Right atrium auricular region (tissue), 2 donors: ENCODE data around the gene ZNF500. TPM values are rescaled to one million over a fixed set of nuclear protein-coding genes. Genes with fewer than 3 reads are reported as not detected.
A peak's percentile ranks its signal among the peaks of the same experiment; 100 is the strongest.

Experiments used
- DNase-seq: peaks from one replicate; pipeline ENCODE4 v3.0.0-alpha.2; 2019; ENCODE audit warnings: low spot score
- H3K27ac ChIP-seq, 2 donors: fragments of 200-600 bp; sonication (generic); 1 replicate in 1 of 2; 2 replicates in 1 of 2; pipeline ENCODE4 v1.5.1; 2016 to 2019
- H3K27me3 ChIP-seq, 2 donors: fragments of 200-600 bp; sonication (generic); one replicate each; pipeline versions ENCODE4 v1.5.1 to v1.6.0; 2017 to 2019
- H3K36me3 ChIP-seq: fragments of 200-600 bp; sonication (generic); one replicate; pipeline ENCODE4 v1.5.1; 2016
- H3K4me1 ChIP-seq, 2 donors: fragments of 200-600 bp; sonication (generic); one replicate each; pipeline versions ENCODE4 v1.5.1 to v1.6.0; 2017 to 2019
- H3K4me3 ChIP-seq, 2 donors: fragments of 200-600 bp; sonication (generic); 1 replicate in 1 of 2; 2 replicates in 1 of 2; pipeline ENCODE4 v1.5.1; 2017 to 2019; ENCODE audit warnings: mild to moderate bottlenecking in 1 of 2, moderate library complexity in 1 of 2
- H3K9me3 ChIP-seq, 2 donors: fragments of 200-600 bp; sonication (generic); one replicate each; pipeline ENCODE4 v1.5.1; 2019
- CTCF ChIP-seq, 2 donors: fragments of 200-600 bp; sonication (generic); IDR thresholded peaks; one replicate each; pipeline ENCODE4 v1.5.1; 2019; ENCODE audit warnings: antibody characterized with exemption in 2 of 2
- total RNA-seq, 2 donors: library from RNA; depleted of rRNA; stranded (reverse); fragments of >200 nt; gene quantifications; one replicate each; pipeline ENCODE4 v1.1.0, GENCODE V29; 2016

The ZNF500 gene
- total RNA-seq, 2 donors from 2014 or later = 4.3 to 7.5 TPM

DNA sequence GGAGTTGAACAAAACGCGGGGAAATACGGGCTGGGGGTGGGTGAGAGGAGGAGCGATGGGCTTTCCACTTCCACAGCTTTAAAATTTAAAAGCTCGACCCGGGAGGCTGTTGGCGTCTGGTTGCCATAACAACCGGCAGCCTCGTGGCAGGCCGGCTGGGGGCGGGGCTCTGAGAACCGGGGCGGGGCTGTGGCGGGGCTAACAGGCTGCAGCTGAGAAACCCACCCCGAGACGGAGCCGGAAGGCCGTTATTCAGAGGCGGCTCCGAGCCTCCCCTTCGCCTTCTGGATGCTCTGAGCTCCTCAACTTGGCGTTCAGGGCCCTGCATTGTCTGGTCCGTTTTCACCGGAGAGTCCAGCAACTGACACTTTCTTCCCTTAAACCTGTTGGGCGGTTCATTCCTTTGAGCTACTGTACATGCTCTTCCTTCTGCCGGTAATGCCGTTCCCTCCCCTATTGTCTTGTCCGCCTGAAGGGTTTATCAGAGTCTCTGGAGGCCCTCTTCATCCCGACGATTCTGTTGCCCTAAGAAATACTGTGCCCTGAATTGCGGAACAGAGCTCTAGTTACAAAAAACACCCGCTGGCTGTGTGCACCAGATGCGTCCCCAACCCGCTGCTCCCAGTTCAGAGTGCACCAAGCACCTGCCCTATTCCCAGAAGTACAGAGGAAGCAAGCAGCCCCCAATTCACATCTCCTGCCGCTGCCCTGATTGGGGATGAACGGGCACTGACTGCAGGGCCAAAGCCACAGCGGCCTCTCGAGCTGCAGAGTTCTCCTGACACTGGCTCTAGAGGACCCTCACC, 32.0 kb downstream of the ZNF500 start:
- peak overlapping the region; percentile 74 to 84 for H3K27ac ChIP-seq
- DNase-seq = peak; percentile 85
- peaks cover under 1% of the 10 kb centered on the region for H3K36me3 ChIP-seq
- TF ChIP-seq CTCF (IDR thresholded peaks at IDR 0.05) = no peak
- peak overlapping the region; percentile 70 to 99 for H3K4me3 ChIP-seq
- no peaks in the 10 kb centered on the region for H3K27me3 ChIP-seq
- H3K9me3 ChIP-seq = no peaks in the 10 kb centered on the region
- peaks cover 0 to 9% of the 10 kb centered on the region in 2 donors for H3K4me1 ChIP-seq

DNA sequence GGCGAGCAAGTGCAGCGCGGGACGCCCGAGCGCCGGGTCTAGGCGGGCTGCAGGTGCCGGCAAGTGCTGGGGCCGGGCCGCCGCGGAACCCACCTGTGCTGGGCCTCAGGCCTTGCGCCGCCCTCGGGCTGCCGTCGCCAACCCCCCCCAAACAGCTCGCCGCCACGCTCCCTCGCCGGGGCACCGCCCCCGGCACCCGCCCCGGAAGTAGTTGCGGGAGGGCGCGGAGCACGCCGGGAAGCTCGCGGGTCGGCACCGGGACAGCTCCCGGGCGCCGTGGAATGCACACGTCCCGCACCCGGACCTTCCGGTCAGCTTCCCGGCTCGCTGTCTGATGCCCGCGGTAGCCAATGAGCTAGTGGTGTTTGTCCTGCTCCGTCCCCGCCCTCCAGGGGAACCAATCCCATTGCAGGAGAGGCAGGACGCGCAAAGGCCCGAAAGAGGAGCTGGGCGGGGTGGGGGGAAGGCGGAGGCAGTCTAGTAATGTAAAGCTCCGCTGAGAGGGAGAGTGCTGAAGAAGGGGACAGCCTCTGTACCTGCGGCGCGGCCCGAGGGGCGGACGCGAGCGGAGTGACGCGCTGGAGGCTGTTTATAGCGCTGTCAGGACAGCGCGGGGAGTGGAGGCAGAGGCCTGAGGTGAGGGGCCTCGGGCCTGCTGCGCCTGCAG, 32.8 kb downstream of the ZNF500 start, which contains the start of the genes ANKS3 and DNAAF8:
ANKS3 (minus strand) TSS at position 209 of the 667 bp plus-strand sequence. CDS start 4,122 bp downstream, outside the sequence.
DNAAF8 (plus strand) TSS at position 475 of the 667 bp plus-strand sequence. CDS start 1,978 bp downstream, outside the sequence.
- Histone ChIP-seq H3K27me3 (no peaks in the 10 kb centered on the region), H3K36me3 (peaks cover 8% of the 10 kb centered on the region), H3K4me3 (peak within 1 kb of the TSS; percentile 70 to 99), H3K4me1 (peaks cover 0 to 9% of the 10 kb centered on the region in 2 donors), H3K9me3 (no peaks in the 10 kb centered on the region), H3K27ac (peak within 1 kb of the TSS; percentile 74 to 84)
- DNase-seq = peak; percentile 98
- no peak for TF ChIP-seq CTCF (IDR thresholded peaks at IDR 0.05)

DNA sequence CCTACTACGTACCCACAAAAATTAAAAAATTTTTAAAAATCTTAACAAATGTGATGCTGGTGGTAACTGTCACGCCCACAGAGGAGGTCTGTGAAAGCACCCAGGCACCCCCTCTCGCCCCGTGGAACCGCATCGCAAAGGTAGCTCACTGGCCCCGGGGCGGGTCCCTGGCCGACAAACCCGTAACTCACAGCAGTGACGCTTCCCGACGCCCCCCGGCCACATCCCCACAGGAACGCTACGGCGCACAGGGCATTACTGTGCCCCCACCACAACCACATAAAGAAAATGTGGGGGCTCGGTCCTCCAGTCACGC, 33.3 kb downstream of the ZNF500 start:
- DNase-seq = no peak
- Histone ChIP-seq H3K4me1 (peaks cover 0 to 9% of the 10 kb centered on the region in 2 donors), H3K27me3 (no peaks in the 10 kb centered on the region), H3K36me3 (peaks cover 8% of the 10 kb centered on the region), H3K4me3 (peak overlapping the region; percentile 70 to 99), H3K27ac (peak overlapping the region; percentile 74 to 84), H3K9me3 (no peaks in the 10 kb centered on the region)
- TF ChIP-seq CTCF (IDR thresholded peaks at IDR 0.05) = no peak

- H3K4me3 ChIP-seq = peak overlapping the region; percentile 70 to 99
- peaks cover 8% of the 10 kb centered on the region for H3K36me3 ChIP-seq
- no peak for DNase-seq
- no peaks in the 10 kb centered on the region for H3K9me3 ChIP-seq
- H3K27ac ChIP-seq = peak overlapping the region in 1 of 2 donors; percentile 74
- TF ChIP-seq CTCF (IDR thresholded peaks at IDR 0.05) = no peak
- no peaks in the 10 kb centered on the region for H3K27me3 ChIP-seq
- peaks cover 0 to 9% of the 10 kb centered on the region in 2 donors for H3K4me1 ChIP-seq
Measured at GRCh38 chr16:4733211-4733742, 33.7 kb downstream of the ZNF500 start.

- H3K9me3 ChIP-seq = no peaks in the 10 kb centered on the region
- no peak for TF ChIP-seq CTCF (IDR thresholded peaks at IDR 0.05)
- no peak overlapping the region for H3K4me3 ChIP-seq
- H3K27me3 ChIP-seq = no peaks in the 10 kb centered on the region
- no peak for DNase-seq
- H3K36me3 ChIP-seq = peaks cover 22% of the 10 kb centered on the region
- H3K4me1 ChIP-seq = peaks cover 0 to under 1% of the 10 kb centered on the region in 2 donors
- H3K27ac ChIP-seq = no peak overlapping the region
Measured at GRCh38 chr16:4729876-4730275, 37.1 kb downstream of the ZNF500 start.
